Measurements from ENCODE around the gene GAS5.
A peak's percentile ranks its signal among the peaks of the same experiment; 100 is the strongest.

DNA sequence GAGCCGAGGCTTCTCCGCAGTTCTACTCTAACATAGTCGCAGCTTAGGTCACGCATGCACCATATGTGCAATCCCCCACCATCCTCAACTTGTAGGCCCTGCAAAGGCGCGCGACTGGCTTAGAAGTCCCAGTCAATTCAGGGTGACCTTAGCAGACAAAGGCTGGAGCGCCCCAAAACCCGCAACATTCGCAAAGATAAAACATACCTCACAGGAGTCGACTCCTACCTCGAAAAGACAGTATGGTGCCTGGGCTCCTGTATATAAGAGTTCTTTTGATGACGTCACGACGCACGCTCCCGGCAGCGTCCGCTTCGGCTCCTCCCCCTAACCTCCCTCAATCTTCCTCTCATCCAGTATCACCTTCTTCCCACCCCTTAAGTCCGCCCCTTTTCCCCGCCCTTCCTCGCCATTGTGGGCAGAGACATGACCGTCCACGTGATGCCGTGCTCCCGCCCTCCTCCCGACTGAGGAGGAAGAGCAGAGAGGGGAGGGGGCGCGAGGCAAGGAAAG lies at the start of gene GAS5:
- TF ChIP-seq, protein P1, sequence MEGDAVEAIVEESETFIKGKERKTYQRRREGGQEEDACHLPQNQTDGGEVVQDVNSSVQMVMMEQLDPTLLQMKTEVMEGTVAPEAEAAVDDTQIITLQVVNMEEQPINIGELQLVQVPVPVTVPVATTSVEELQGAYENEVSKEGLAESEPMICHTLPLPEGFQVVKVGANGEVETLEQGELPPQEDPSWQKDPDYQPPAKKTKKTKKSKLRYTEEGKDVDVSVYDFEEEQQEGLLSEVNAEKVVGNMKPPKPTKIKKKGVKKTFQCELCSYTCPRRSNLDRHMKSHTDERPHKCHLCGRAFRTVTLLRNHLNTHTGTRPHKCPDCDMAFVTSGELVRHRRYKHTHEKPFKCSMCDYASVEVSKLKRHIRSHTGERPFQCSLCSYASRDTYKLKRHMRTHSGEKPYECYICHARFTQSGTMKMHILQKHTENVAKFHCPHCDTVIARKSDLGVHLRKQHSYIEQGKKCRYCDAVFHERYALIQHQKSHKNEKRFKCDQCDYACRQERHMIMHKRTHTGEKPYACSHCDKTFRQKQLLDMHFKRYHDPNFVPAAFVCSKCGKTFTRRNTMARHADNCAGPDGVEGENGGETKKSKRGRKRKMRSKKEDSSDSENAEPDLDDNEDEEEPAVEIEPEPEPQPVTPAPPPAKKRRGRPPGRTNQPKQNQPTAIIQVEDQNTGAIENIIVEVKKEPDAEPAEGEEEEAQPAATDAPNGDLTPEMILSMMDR (conservative IDR thresholded peaks at IDR 0.05; ENCODE audit: low read depth in 2 of 2), result no peak
- TF ChIP-seq, protein P2, sequence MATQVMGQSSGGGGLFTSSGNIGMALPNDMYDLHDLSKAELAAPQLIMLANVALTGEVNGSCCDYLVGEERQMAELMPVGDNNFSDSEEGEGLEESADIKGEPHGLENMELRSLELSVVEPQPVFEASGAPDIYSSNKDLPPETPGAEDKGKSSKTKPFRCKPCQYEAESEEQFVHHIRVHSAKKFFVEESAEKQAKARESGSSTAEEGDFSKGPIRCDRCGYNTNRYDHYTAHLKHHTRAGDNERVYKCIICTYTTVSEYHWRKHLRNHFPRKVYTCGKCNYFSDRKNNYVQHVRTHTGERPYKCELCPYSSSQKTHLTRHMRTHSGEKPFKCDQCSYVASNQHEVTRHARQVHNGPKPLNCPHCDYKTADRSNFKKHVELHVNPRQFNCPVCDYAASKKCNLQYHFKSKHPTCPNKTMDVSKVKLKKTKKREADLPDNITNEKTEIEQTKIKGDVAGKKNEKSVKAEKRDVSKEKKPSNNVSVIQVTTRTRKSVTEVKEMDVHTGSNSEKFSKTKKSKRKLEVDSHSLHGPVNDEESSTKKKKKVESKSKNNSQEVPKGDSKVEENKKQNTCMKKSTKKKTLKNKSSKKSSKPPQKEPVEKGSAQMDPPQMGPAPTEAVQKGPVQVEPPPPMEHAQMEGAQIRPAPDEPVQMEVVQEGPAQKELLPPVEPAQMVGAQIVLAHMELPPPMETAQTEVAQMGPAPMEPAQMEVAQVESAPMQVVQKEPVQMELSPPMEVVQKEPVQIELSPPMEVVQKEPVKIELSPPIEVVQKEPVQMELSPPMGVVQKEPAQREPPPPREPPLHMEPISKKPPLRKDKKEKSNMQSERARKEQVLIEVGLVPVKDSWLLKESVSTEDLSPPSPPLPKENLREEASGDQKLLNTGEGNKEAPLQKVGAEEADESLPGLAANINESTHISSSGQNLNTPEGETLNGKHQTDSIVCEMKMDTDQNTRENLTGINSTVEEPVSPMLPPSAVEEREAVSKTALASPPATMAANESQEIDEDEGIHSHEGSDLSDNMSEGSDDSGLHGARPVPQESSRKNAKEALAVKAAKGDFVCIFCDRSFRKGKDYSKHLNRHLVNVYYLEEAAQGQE (IDR thresholded peaks at IDR 0.05; ENCODE audit: unreplicated experiment), result no peak
- no peak for TF ChIP-seq EZH2 (IDR thresholded peaks at IDR 0.05; ENCODE audit: low read depth, unreplicated experiment)
- no peak for TF ChIP-seq EZH2phosphoT487 (IDR thresholded peaks at IDR 0.05; ENCODE audit: unreplicated experiment)
- TF ChIP-seq POLR2AphosphoS5 (IDR thresholded peaks at IDR 0.05; ENCODE audit: low read depth), result peak; percentile 100
- peak; percentile 100 for TF ChIP-seq CREB1 (CRISPR knock-in tag; IDR thresholded peaks at IDR 0.05; ENCODE audit: low read depth)
- TF ChIP-seq NANOG (IDR thresholded peaks at IDR 0.05; ENCODE audit: borderline replicate concordance), result no peak
- TF ChIP-seq JUNB (IDR thresholded peaks at IDR 0.05; ENCODE audit: unreplicated experiment), result no peak
- no peak for TF ChIP-seq STAT1 (IDR thresholded peaks at IDR 0.05; ENCODE audit: unreplicated experiment)
- TF ChIP-seq, protein P3, sequence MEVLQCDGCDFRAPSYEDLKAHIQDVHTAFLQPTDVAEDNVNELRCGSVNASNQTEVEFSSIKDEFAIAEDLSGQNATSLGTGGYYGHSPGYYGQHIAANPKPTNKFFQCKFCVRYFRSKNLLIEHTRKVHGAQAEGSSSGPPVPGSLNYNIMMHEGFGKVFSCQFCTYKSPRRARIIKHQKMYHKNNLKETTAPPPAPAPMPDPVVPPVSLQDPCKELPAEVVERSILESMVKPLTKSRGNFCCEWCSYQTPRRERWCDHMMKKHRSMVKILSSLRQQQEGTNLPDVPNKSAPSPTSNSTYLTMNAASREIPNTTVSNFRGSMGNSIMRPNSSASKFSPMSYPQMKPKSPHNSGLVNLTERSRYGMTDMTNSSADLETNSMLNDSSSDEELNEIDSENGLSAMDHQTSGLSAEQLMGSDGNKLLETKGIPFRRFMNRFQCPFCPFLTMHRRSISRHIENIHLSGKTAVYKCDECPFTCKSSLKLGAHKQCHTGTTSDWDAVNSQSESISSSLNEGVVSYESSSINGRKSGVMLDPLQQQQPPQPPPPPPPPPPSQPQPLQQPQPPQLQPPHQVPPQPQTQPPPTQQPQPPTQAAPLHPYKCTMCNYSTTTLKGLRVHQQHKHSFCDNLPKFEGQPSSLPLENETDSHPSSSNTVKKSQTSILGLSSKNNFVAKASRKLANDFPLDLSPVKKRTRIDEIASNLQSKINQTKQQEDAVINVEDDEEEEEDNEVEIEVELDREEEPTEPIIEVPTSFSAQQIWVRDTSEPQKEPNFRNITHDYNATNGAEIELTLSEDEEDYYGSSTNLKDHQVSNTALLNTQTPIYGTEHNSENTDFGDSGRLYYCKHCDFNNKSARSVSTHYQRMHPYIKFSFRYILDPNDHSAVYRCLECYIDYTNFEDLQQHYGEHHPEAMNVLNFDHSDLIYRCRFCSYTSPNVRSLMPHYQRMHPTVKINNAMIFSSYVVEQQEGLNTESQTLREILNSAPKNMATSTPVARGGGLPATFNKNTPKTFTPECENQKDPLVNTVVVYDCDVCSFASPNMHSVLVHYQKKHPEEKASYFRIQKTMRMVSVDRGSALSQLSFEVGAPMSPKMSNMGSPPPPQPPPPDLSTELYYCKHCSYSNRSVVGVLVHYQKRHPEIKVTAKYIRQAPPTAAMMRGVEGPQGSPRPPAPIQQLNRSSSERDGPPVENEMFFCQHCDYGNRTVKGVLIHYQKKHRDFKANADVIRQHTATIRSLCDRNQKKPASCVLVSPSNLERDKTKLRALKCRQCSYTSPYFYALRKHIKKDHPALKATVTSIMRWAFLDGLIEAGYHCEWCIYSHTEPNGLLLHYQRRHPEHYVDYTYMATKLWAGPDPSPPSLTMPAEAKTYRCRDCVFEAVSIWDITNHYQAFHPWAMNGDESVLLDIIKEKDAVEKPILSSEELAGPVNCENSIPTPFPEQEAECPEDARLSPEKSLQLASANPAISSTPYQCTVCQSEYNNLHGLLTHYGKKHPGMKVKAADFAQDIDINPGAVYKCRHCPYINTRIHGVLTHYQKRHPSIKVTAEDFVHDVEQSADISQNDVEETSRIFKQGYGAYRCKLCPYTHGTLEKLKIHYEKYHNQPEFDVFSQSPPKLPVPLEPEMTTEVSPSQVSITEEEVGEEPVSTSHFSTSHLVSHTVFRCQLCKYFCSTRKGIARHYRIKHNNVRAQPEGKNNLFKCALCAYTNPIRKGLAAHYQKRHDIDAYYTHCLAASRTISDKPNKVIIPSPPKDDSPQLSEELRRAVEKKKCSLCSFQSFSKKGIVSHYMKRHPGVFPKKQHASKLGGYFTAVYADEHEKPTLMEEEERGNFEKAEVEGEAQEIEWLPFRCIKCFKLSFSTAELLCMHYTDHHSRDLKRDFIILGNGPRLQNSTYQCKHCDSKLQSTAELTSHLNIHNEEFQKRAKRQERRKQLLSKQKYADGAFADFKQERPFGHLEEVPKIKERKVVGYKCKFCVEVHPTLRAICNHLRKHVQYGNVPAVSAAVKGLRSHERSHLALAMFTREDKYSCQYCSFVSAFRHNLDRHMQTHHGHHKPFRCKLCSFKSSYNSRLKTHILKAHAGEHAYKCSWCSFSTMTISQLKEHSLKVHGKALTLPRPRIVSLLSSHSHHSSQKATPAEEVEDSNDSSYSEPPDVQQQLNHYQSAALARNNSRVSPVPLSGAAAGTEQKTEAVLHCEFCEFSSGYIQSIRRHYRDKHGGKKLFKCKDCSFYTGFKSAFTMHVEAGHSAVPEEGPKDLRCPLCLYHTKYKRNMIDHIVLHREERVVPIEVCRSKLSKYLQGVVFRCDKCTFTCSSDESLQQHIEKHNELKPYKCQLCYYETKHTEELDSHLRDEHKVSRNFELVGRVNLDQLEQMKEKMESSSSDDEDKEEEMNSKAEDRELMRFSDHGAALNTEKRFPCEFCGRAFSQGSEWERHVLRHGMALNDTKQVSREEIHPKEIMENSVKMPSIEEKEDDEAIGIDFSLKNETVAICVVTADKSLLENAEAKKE (CRISPR knock-in tag; IDR thresholded peaks at IDR 0.05), result no peak
